Keratinocyte (primary cell): Measurements from ENCODE around the gene TM7SF3. TPM values are rescaled to one million over a fixed set of nuclear protein-coding genes. Genes with fewer than 3 reads are reported as not detected.

Source experiments
- DNase-seq: peaks from one replicate; pipeline ENCODE4 v3.0.0-alpha.2; 2011; ENCODE audit warnings: low read depth, missing footprints, low spot score
- FAIRE-seq: peaks from 2 replicates; lab custom pipeline; 2011; peaks lifted over from hg19 to GRCh38; lab: Jason Lieb, UNC
- H2AFZ ChIP-seq: 2 replicates; pipeline ENCODE4 v1.6.0; 2012; ENCODE audit warnings: low read length, control low read depth, inconsistent platforms; ENCODE audit not compliant: control insufficient read depth
- H3K27ac ChIP-seq: 2 replicates; pipeline ENCODE4 v1.5.1; 2011; ENCODE audit warnings: low read length; ENCODE audit not compliant: control insufficient read depth, insufficient read depth
- H3K27me3 ChIP-seq: 3 replicates; pipeline ENCODE4 v1.6.0; 2011; ENCODE audit warnings: low read length; ENCODE audit not compliant: control insufficient read depth, insufficient read depth; ENCODE audit errors: extremely low read depth
- H3K36me3 ChIP-seq, 2 experiments: 2 replicates in 1 of 2; 3 replicates in 1 of 2; pipeline ENCODE4 v1.5.1; 2011; ENCODE audit warnings: low read length in 2 of 2, mild to moderate bottlenecking in 1 of 2; ENCODE audit not compliant: control insufficient read depth in 2 of 2, insufficient read depth in 2 of 2; ENCODE audit errors: extremely low read depth in 1 of 2
- H3K4me1 ChIP-seq: 3 replicates; pipeline ENCODE4 v1.5.1; 2011; ENCODE audit warnings: low read length; ENCODE audit not compliant: control insufficient read depth, insufficient read depth; ENCODE audit errors: extremely low read depth
- H3K4me2 ChIP-seq: 3 replicates; pipeline ENCODE4 v1.6.0; 2011; ENCODE audit warnings: low read depth, low read length; ENCODE audit not compliant: control insufficient read depth, insufficient read depth; ENCODE audit errors: extremely low read depth
- H3K4me3 ChIP-seq, 3 experiments: fragments of 200-600 bp in 1 of 3; sonication (generic) in 1 of 3; 2 replicates in 2 of 3; 3 replicates in 1 of 3; pipeline ENCODE4 v1.5.1; 2011 to 2016; ENCODE audit warnings: low read length in 3 of 3, mild to moderate bottlenecking in 3 of 3, control low read depth in 2 of 3, inconsistent platforms in 1 of 3, low read depth in 1 of 3, mixed read lengths in 1 of 3, mixed run types in 1 of 3, moderate library complexity in 1 of 3; ENCODE audit not compliant: control insufficient read depth in 2 of 3, insufficient read depth in 2 of 3; ENCODE audit errors: extremely low read depth in 1 of 3
- H3K79me2 ChIP-seq: 2 replicates; pipeline ENCODE4 v1.6.0; 2012; ENCODE audit warnings: low read length; ENCODE audit not compliant: control insufficient read depth, insufficient read depth
- H3K9ac ChIP-seq: 3 replicates; pipeline ENCODE4 v1.6.0; 2011; ENCODE audit warnings: low read length; ENCODE audit not compliant: control insufficient read depth, insufficient read depth; ENCODE audit errors: extremely low read depth
- H3K9me1 ChIP-seq: 3 replicates; pipeline ENCODE4 v1.6.0; 2011; ENCODE audit warnings: low read length; ENCODE audit not compliant: control insufficient read depth, insufficient read depth; ENCODE audit errors: extremely low read depth
- H3K9me3 ChIP-seq: 2 replicates; pipeline ENCODE4 v1.5.1; 2012; ENCODE audit warnings: low read depth, low read length; ENCODE audit not compliant: control insufficient read depth
- H4K20me1 ChIP-seq: 3 replicates; pipeline ENCODE4 v1.6.0; 2011; ENCODE audit warnings: low read length; ENCODE audit not compliant: control insufficient read depth, insufficient read depth; ENCODE audit errors: extremely low read depth
- CTCF ChIP-seq, 3 experiments: IDR thresholded peaks in 1 of 3; conservative IDR thresholded peaks in 1 of 3; optimal IDR thresholded peaks in 1 of 3; 2 replicates in 2 of 3; 3 replicates in 1 of 3; pipeline versions ENCODE3 to v1.5.1; 2011; ENCODE audit warnings: low read length in 3 of 3, mild to moderate bottlenecking in 3 of 3, moderate library complexity in 2 of 3, control low read depth in 1 of 3, inconsistent platforms in 1 of 3; ENCODE audit not compliant: insufficient read depth in 2 of 3; ENCODE audit errors: extremely low read depth in 1 of 3
- EZH2 ChIP-seq: IDR thresholded peaks from one replicate; pipeline ENCODE4 v1.6.1; 2012; ENCODE audit warnings: inconsistent platforms, mild to moderate bottlenecking, low read length, moderate library complexity
- dilution Hi-C: fragments of 300-500 bp; cut with MboI; formaldehyde crosslinking; loops from one replicate; pipeline ENCODE4 v1.7.0; 2020; ENCODE audit warnings: low sequenced_read_pairs; ENCODE audit not compliant: extremely low pct_ligation_motif_present
- polyA plus RNA-seq, 5 experiments: library from polyadenylated mRNA; depleted of rRNA in 3 of 5; stranded (reverse) in 3 of 5; stranded (forward) in 1 of 5; unstranded in 1 of 5; fragments of >200 nt; gene quantifications; 1 replicate in 1 of 5; 2 replicates in 3 of 5; 3 replicates in 1 of 5; pipeline versions ENCODE4 v1.2.1 to v1.2.3, GENCODE V29; 2011 to 2012; ENCODE audit warnings: missing spikeins in 2 of 5, low read depth in 1 of 5, low replicate concordance in 1 of 5

The TM7SF3 gene
- polyA plus RNA-seq, 1 donor (not counting 4 experiments of a cell fraction or from before 2014, with no cell fraction given): 407 TPM

GRCh38 chr12:26936559-26937442, 77.4 kb downstream of the TM7SF3 start:
- peak overlapping the region; percentile 8 for H2AFZ ChIP-seq
- no peak for FAIRE-seq

GRCh38 chr12:26935636-26936378, 78.4 kb downstream of the TM7SF3 start:
- Histone ChIP-seq H3K4me1 (peaks cover 14% of the 10 kb centered on the region), H3K27me3 (no peaks in the 10 kb centered on the region), H2AFZ (no peak overlapping the region), H3K4me2 (peak overlapping the region; percentile 80), H3K27ac (peak overlapping the region; percentile 22), H3K36me3 (peaks cover 4 to 6% of the 10 kb centered on the region in 2 experiments), H3K4me3 (peak overlapping the region in 2 of 3 experiments; percentile 36 to 96), H3K9me3 (no peaks in the 10 kb centered on the region), H3K9me1 (no peaks in the 10 kb centered on the region), H3K9ac (peak overlapping the region; percentile 47), H4K20me1 (no peaks in the 10 kb centered on the region), H3K79me2 (peaks cover 56% of the 10 kb centered on the region)
- dilution Hi-C loops: no loop called here
- FAIRE-seq (no peak), DNase-seq (no peak)
- TF ChIP-seq CTCF (optimal IDR thresholded peaks at IDR 0.05 in 1 of 3, IDR thresholded peaks at IDR 0.05 in 1 of 3, conservative IDR thresholded peaks at IDR 0.05 in 1 of 3; ENCODE audit: extremely low read depth in 1 of 3, insufficient read depth in 2 of 3, low read length in 3 of 3) (no peak), EZH2 (no peak)

More at GRCh38 chr12:26936559-26937442, 77.4 kb downstream of the TM7SF3 start:
- TF ChIP-seq CTCF (optimal IDR thresholded peaks at IDR 0.05 in 1 of 3, IDR thresholded peaks at IDR 0.05 in 1 of 3, conservative IDR thresholded peaks at IDR 0.05 in 1 of 3; ENCODE audit: extremely low read depth in 1 of 3, insufficient read depth in 2 of 3, low read length in 3 of 3): no peak
- no peak for TF ChIP-seq EZH2
- Histone ChIP-seq H3K27ac (peak overlapping the region; percentile 93), H4K20me1 (no peaks in the 10 kb centered on the region), H3K4me1 (peaks cover 17% of the 10 kb centered on the region), H3K9me3 (no peaks in the 10 kb centered on the region), H3K9ac (peak overlapping the region; percentile 97), H3K27me3 (no peaks in the 10 kb centered on the region), H3K36me3 (peaks cover 4 to 6% of the 10 kb centered on the region in 2 experiments), H3K4me3 (peak overlapping the region; percentile 96 to 100 (median 97)), H3K4me2 (peak overlapping the region; percentile 80), H3K9me1 (no peaks in the 10 kb centered on the region), H3K79me2 (peaks cover 66% of the 10 kb centered on the region)
- dilution Hi-C loops: no loop called here
- no peak for DNase-seq
